ENCODE data around the gene SORCS1.

SORCS1 gene

DNA sequence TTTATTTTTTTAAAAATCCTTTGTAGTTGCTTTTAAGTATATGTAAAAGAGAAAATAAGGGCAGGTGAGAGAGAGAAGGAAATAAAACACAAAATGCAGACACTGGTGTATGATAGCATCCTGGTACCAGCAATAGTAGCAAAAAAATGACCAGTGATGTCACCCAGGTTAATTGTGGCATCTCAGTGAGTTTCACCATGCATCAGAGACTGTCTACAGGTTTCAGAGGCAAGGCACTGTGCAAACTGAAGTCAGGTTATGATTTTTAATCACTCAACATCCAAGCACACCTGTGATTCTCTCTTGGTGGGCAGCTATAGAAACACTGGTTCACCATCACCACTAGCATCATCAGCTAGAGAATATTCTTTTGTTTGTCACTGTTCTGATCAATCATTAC, 509.3 kb downstream of the SORCS1 start:
- H3K9me3 ChIP-seq (ENCODE audit: control insufficient read depth, insufficient read depth, low read length) = no peaks in the 10 kb centered on the region
- DNase-seq (ENCODE audit: low read depth, low spot score) = no peak
- H3K4me1 ChIP-seq (ENCODE audit: control insufficient read depth, insufficient read depth, low read length) = no peaks in the 10 kb centered on the region
- no peaks in the 10 kb centered on the region for H3K36me3 ChIP-seq (ENCODE audit: control insufficient read depth, insufficient read depth, low read length)
- no peak overlapping the region for H3K4me3 ChIP-seq (ENCODE audit: low read length)
- no peak overlapping the region for H3K27ac ChIP-seq (ENCODE audit: low read length)
- no peaks in the 10 kb centered on the region for H3K27me3 ChIP-seq (ENCODE audit: control insufficient read depth, insufficient read depth, low read length)

DNA sequence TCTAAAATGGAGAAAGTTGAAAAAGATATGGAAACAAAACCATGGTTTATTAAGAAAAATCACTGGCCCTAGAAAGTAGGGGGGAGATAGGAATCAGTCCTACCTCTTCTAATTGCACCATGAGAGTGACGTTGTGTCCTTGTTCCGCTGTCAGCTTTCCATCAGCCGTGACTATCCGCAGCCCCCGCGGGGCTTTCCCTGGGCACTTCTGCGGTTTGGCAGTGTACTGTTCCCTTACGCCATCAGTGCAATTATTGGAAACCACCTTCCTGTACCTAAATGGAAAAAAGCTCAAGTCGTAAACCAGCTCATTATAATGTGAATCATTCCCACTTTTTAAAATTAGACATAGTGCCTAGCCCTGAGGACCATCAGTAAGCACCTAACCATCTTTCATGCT, 512.2 kb downstream of the SORCS1 start:
- H3K4me1 ChIP-seq (ENCODE audit: control insufficient read depth, insufficient read depth, low read length) = no peaks in the 10 kb centered on the region
- H3K27ac ChIP-seq (ENCODE audit: low read length) = no peak overlapping the region
- H3K36me3 ChIP-seq (ENCODE audit: control insufficient read depth, insufficient read depth, low read length) = no peaks in the 10 kb centered on the region
- no peak overlapping the region for H3K4me3 ChIP-seq (ENCODE audit: low read length)
- no peaks in the 10 kb centered on the region for H3K27me3 ChIP-seq (ENCODE audit: control insufficient read depth, insufficient read depth, low read length)
- H3K9me3 ChIP-seq (ENCODE audit: control insufficient read depth, insufficient read depth, low read length) = no peaks in the 10 kb centered on the region
- DNase-seq (ENCODE audit: low read depth, low spot score) = no peak
- no CpG with 5 or more reads among the region's 9 CpGs for WGBS (ENCODE audit: insufficient coverage, insufficient read length)

DNA sequence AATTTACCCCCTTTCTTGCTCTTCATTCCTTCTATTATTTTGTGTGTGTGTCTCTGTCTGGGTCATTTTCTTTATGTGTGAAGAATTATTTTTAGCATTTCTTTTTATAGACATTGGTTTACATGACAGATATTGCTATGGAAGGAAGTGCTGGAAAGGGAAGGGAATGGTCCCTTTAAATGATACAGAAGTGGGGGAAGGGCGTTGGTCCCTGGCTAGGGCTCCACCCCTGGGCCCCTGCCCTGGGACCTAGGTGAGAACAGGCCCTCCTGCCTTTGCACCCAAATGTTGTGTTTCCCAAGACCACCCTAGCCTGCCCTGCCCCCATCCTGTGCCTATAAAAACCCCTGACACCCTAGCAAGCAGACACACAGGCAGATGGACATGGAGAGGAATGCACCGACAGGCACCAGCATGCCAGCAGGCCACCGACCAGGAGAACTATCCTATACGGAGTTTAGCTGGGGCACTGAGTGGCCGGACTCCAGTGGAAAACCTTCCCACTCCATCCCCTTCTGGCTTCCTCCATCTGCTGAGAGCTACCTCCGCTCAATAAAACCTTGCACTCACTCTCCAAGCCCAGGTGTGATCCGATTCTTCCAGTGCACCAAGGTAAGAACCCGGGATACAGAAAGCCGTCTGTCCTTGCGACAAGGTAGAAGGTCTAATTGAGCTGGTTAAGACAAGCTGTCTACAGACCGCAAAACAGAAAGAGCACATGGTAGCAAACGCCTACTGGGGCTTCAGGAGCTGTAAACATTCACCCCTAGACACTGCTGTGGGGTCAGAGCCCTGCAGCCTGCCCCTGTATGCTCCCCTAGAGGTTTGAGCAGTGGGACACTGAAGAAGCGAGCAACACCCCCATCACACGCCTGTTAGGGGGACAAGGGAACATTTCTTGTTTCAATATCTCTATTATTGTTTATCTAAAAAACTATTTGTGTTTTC, 515.7 kb downstream of the SORCS1 start:
- Histone ChIP-seq H3K27me3 (ENCODE audit: control insufficient read depth, insufficient read depth, low read length) (no peaks in the 10 kb centered on the region), H3K27ac (ENCODE audit: low read length) (no peak overlapping the region), H3K4me1 (ENCODE audit: control insufficient read depth, insufficient read depth, low read length) (no peaks in the 10 kb centered on the region), H3K9me3 (ENCODE audit: control insufficient read depth, insufficient read depth, low read length) (no peaks in the 10 kb centered on the region), H3K36me3 (ENCODE audit: control insufficient read depth, insufficient read depth, low read length) (no peaks in the 10 kb centered on the region), H3K4me3 (ENCODE audit: low read length) (no peak overlapping the region)
- no peak for DNase-seq (ENCODE audit: low read depth, low spot score)
- no CpG with 5 or more reads among the region's 14 CpGs for WGBS (ENCODE audit: insufficient coverage, insufficient read length)

DNA sequence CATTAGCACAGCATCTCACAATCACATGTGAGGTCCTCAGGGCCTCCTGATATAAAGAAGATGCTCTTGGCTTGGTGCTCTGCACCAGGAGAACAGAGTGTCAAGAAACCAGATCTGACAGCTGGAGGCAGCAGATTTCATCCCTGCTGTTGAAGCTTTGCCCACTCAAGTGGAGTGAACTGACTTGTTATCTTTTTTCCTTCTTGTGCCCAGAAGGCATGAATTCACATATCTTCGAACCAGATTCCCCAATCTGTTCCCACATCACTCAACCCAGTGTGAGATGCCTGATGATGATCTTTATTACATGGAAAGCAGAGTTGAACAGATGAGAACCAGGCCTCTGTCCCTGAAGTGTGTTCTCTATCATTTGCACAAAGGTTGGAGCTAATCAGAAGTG, 521.0 kb downstream of the SORCS1 start:
- no peak for DNase-seq (ENCODE audit: low read depth, low spot score)
- Histone ChIP-seq H3K4me3 (ENCODE audit: low read length) (no peak overlapping the region), H3K27ac (ENCODE audit: low read length) (no peak overlapping the region), H3K36me3 (ENCODE audit: control insufficient read depth, insufficient read depth, low read length) (no peaks in the 10 kb centered on the region), H3K9me3 (ENCODE audit: control insufficient read depth, insufficient read depth, low read length) (no peaks in the 10 kb centered on the region), H3K27me3 (ENCODE audit: control insufficient read depth, insufficient read depth, low read length) (no peaks in the 10 kb centered on the region), H3K4me1 (ENCODE audit: control insufficient read depth, insufficient read depth, low read length) (no peaks in the 10 kb centered on the region)
- no CpG with 5 or more reads among the region's 1 CpG for WGBS (ENCODE audit: insufficient coverage, insufficient read length)

DNA sequence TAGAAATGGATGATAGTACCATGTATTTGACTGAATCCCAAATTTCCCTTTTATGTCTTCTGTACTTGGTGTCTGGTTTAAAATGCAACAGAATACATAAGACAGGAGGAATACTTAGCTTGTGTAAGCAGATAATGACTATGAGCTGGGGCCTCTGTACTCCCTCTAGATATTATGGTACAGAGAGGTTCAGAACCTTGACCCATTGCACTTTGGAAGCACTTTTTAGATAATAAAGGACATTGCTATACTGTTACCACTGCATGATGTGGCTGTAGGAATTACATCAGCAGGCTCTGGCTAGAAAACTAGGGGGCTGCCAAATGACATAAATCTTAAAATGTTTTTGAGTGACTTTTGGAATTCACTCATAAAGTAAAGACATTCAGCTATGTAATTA, 526.6 kb downstream of the SORCS1 start:
- no peak for DNase-seq (ENCODE audit: low read depth, low spot score)
- H3K27ac ChIP-seq (ENCODE audit: low read length) = no peak overlapping the region
- no peaks in the 10 kb centered on the region for H3K36me3 ChIP-seq (ENCODE audit: control insufficient read depth, insufficient read depth, low read length)
- H3K9me3 ChIP-seq (ENCODE audit: control insufficient read depth, insufficient read depth, low read length) = no peaks in the 10 kb centered on the region
- no peaks in the 10 kb centered on the region for H3K27me3 ChIP-seq (ENCODE audit: control insufficient read depth, insufficient read depth, low read length)
- no peak overlapping the region for H3K4me3 ChIP-seq (ENCODE audit: low read length)
- H3K4me1 ChIP-seq (ENCODE audit: control insufficient read depth, insufficient read depth, low read length) = no peaks in the 10 kb centered on the region

DNA sequence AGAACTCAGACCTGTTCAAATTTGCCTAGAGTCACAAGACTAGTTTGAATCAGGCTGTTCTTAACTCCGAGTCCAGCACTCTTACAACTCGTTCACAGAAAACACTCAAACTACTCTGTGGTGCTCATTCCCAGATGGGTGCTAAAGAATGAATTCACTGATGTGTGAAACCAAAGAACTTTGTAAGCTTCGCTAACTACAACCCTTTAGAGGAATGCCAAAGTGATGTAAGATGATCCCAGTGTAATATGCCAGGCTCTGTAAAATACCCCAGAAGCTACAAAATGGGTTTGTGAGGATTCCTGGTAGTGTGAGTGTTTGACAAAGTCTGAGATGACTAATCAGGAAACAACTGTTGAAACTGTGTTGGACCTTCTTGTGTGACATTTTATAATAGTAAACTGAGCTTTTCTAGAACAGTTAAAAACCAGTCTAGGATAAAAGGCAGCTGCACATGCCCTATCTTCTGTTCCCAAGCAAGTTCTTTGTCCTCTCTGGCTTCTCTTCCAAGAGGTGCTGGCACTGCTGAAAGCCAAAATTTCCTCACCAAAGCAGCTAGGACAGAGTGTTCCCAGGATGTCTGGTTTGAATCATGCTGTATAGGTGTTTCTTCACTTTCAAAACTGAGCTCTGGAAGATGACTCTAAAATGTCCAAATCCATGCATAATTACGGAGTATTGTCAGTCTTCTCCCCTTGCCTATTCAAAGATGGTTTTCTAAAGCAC, 527.6 kb downstream of the SORCS1 start:
- no peak for DNase-seq (ENCODE audit: low read depth, low spot score)
- Histone ChIP-seq H3K36me3 (ENCODE audit: control insufficient read depth, insufficient read depth, low read length) (no peaks in the 10 kb centered on the region), H3K4me1 (ENCODE audit: control insufficient read depth, insufficient read depth, low read length) (no peaks in the 10 kb centered on the region), H3K27me3 (ENCODE audit: control insufficient read depth, insufficient read depth, low read length) (no peaks in the 10 kb centered on the region), H3K27ac (ENCODE audit: low read length) (no peak overlapping the region), H3K4me3 (ENCODE audit: low read length) (no peak overlapping the region), H3K9me3 (ENCODE audit: control insufficient read depth, insufficient read depth, low read length) (no peaks in the 10 kb centered on the region)
- no CpG with 5 or more reads among the region's 4 CpGs for WGBS (ENCODE audit: insufficient coverage, insufficient read length)

DNA sequence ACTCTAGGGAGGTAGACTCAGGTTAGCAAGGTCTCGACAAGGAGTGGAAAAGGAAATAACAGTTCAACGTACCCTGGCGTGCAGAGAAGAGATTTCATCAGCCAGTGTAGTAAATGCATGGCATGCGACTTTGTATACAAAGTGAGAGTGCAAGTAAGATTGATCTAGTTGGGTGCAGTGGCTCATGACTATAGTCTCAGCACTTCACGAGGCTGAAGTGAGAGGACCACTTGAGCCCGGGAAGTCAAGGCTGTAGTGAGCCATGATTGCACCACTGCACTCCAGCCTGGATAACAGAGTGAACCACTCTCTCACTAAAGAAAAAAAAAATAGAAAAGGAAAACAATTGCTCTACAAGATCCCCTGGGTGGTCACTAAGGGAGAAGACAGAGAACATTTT, 528.6 kb downstream of the SORCS1 start:
- no peaks in the 10 kb centered on the region for H3K27me3 ChIP-seq (ENCODE audit: control insufficient read depth, insufficient read depth, low read length)

DNA sequence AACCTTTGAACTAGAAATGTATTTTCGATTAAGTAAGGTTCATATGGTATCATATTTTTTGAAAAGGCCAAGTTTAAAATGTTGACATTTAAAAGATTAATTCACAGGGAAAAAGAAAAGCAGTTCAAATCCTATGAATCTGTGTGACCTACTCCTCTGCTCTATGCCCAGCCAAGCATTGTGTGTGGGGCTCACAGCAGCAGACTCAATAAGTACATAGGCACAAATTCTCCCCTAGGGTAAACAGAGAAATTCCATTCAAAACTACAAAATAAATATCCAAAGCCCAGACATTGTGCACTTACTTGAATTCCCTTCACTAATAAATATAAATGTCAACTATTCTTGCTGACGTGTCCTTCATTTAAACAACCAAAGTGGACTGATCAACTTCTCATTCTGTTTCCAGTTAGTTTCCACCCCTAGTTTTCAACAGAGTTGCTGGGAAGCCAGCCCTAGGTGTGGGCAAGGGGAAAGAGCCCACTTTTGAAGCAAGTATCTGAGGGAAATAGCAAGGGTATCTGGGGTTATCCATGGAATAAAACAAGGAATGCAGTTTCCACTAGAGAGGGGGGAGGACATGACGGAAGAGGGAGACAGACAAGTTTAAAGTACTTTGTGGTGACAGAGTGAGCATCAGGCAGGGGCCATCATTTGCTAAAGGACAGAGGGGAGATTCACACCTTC, 533.3 kb downstream of the SORCS1 start:
- H3K27me3 ChIP-seq (ENCODE audit: control insufficient read depth, insufficient read depth, low read length) = no peaks in the 10 kb centered on the region
- H3K4me3 ChIP-seq (ENCODE audit: low read length) = no peak overlapping the region
- no peaks in the 10 kb centered on the region for H3K9me3 ChIP-seq (ENCODE audit: control insufficient read depth, insufficient read depth, low read length)
- no CpG with 5 or more reads among the region's 3 CpGs for WGBS (ENCODE audit: insufficient coverage, insufficient read length)
- H3K4me1 ChIP-seq (ENCODE audit: control insufficient read depth, insufficient read depth, low read length) = no peaks in the 10 kb centered on the region
- no peak for DNase-seq (ENCODE audit: low read depth, low spot score)
- H3K27ac ChIP-seq (ENCODE audit: low read length) = no peak overlapping the region
- no peaks in the 10 kb centered on the region for H3K36me3 ChIP-seq (ENCODE audit: control insufficient read depth, insufficient read depth, low read length)

More for the DNA sequence above, 528.6 kb downstream of the SORCS1 start:
- H3K4me3 ChIP-seq (ENCODE audit: low read length) = no peak overlapping the region
- H3K27ac ChIP-seq (ENCODE audit: low read length) = no peak overlapping the region
- no peak for DNase-seq (ENCODE audit: low read depth, low spot score)
- H3K36me3 ChIP-seq (ENCODE audit: control insufficient read depth, insufficient read depth, low read length) = no peaks in the 10 kb centered on the region
- H3K4me1 ChIP-seq (ENCODE audit: control insufficient read depth, insufficient read depth, low read length) = no peaks in the 10 kb centered on the region
- H3K9me3 ChIP-seq (ENCODE audit: control insufficient read depth, insufficient read depth, low read length) = no peaks in the 10 kb centered on the region
- no CpG with 5 or more reads among the region's 6 CpGs for WGBS (ENCODE audit: insufficient coverage, insufficient read length)

DNA sequence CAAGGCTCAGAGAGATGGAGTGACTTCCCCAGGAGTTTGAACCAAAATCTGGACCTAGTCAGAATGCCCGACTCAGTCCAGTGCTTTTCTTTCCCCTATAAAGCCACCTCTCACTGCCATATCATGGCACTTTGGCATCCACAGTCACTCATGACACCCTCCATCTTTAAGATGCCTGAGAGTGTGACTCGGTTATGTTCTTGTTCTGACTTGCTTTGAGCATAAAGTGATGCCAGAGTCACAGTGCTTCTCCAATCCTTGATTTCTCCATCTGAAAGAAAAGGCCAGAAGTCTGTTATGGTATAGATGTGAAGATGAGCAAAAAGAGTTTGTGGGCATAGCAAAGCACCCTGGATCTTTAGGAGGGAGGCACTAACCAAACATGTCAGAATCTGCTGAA, 538.1 kb downstream of the SORCS1 start:
- Histone ChIP-seq H3K27me3 (ENCODE audit: control insufficient read depth, insufficient read depth, low read length) (no peaks in the 10 kb centered on the region), H3K27ac (ENCODE audit: low read length) (no peak overlapping the region), H3K9me3 (ENCODE audit: control insufficient read depth, insufficient read depth, low read length) (no peaks in the 10 kb centered on the region), H3K4me1 (ENCODE audit: control insufficient read depth, insufficient read depth, low read length) (no peaks in the 10 kb centered on the region), H3K4me3 (ENCODE audit: low read length) (no peak overlapping the region), H3K36me3 (ENCODE audit: control insufficient read depth, insufficient read depth, low read length) (no peaks in the 10 kb centered on the region)
- no peak for DNase-seq (ENCODE audit: low read depth, low spot score)
- no CpG with 5 or more reads among the region's 2 CpGs for WGBS (ENCODE audit: insufficient coverage, insufficient read length)

DNA sequence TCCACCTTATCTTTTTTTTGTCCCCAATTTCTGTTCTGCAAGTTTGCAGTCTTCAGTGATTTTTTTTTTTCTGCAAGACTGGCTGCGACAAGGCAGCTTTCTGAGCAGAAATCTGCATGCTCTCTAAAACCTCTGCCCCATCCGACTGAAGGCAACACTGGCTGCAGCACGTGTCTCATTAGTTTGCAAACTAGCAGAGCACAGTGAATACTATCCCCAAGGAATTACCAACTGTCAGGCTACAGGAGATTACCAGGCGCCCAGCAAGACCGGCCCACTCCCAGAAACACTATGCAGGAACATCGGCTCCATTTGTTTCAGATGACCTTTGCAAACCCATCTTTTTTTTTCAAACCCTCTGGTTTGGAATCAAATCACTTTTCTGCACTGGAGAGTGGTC, 538.8 kb downstream of the SORCS1 start:
- WGBS (ENCODE audit: insufficient coverage, insufficient read length) = no CpG with 5 or more reads among the region's 6 CpGs
- H3K27ac ChIP-seq (ENCODE audit: low read length) = no peak overlapping the region
- no peaks in the 10 kb centered on the region for H3K4me1 ChIP-seq (ENCODE audit: control insufficient read depth, insufficient read depth, low read length)
- no peaks in the 10 kb centered on the region for H3K27me3 ChIP-seq (ENCODE audit: control insufficient read depth, insufficient read depth, low read length)
- H3K4me3 ChIP-seq (ENCODE audit: low read length) = no peak overlapping the region
- DNase-seq (ENCODE audit: low read depth, low spot score) = no peak
- no peaks in the 10 kb centered on the region for H3K36me3 ChIP-seq (ENCODE audit: control insufficient read depth, insufficient read depth, low read length)
- no peaks in the 10 kb centered on the region for H3K9me3 ChIP-seq (ENCODE audit: control insufficient read depth, insufficient read depth, low read length)
